ENCODE results near the gene ADSS2. TPM values are rescaled to one million over a fixed set of nuclear protein-coding genes. Genes with fewer than 3 reads are reported as not detected.
"Not testable (repeated sequence)": the region's sequence is repeated elsewhere in the genome, so short reads cannot be mapped to it uniquely, and the experiment has no call there.

Gene ADSS2
- 26.4 TPM in 2 replicates for polyA plus RNA-seq (2013)

GRCh38 chr1:244451539-244451950, at the start of gene ADSS2:
Gene ADSS2, minus strand, starts transcription at chr1:244451909. Its CDS starts 92 bp downstream, at chr1:244451817.
- peak within 1 kb of the TSS; percentile 91 for H3K4me3 ChIP-seq (ENCODE audit: low read depth, low read length)
- peaks cover 8 to 11% of the 10 kb centered on the region in 2 experiments for H3K4me1 ChIP-seq (ENCODE audit: control insufficient read depth in 1 of 2, insufficient read depth in 2 of 2, low read length in 2 of 2)
- no CpG with 5 or more reads among the region's 45 CpGs for WGBS (ENCODE audit: extremely low coverage, insufficient coverage, insufficient read length)
- no peaks in the 10 kb centered on the region for H3K27me3 ChIP-seq (ENCODE audit: insufficient read depth, low read length)
- peak within 1 kb of the TSS; percentile 75 for H2BK12ac ChIP-seq (ENCODE audit: low read length)
- H3K4me2 ChIP-seq (ENCODE audit: low read length): peak within 1 kb of the TSS; percentile 87
- H3K14ac ChIP-seq (ENCODE audit: low read length): peak within 1 kb of the TSS; percentile 99
- no peak within 1 kb of the TSS for H3K23ac ChIP-seq (ENCODE audit: low read length)
- H2BK5ac ChIP-seq (ENCODE audit: low read depth, low read length, poor library complexity): peak within 1 kb of the TSS; percentile 90
- H2BK120ac ChIP-seq (ENCODE audit: insufficient read depth, low read length, poor library complexity): peak within 1 kb of the TSS; percentile 85
- peak within 1 kb of the TSS; percentile 73 for H2AFZ ChIP-seq (ENCODE audit: insufficient read depth, low read length, poor library complexity)
- peak within 1 kb of the TSS; percentile 85 for H4K12ac ChIP-seq (ENCODE audit: low read depth, low read length)
- peaks cover 15% of the 10 kb centered on the region for H3K79me1 ChIP-seq (ENCODE audit: low read length)
- H3K9me3 ChIP-seq (ENCODE audit: insufficient read depth, low read depth, low read length): no peaks in the 10 kb centered on the region
- peak within 1 kb of the TSS; percentile 92 for H3K27ac ChIP-seq (ENCODE audit: low read depth, low read length)
- peak within 1 kb of the TSS; percentile 97 for H3K9ac ChIP-seq (ENCODE audit: low read length)
- peak within 1 kb of the TSS; percentile 87 for H4K8ac ChIP-seq (ENCODE audit: low read depth, low read length)
- H3K18ac ChIP-seq (ENCODE audit: low read length): peak within 1 kb of the TSS; percentile 97
- peak within 1 kb of the TSS; percentile 80 for H3K4ac ChIP-seq (ENCODE audit: low read depth, low read length)
- peaks cover 7% of the 10 kb centered on the region for H3K79me2 ChIP-seq (ENCODE audit: control insufficient read depth, insufficient read depth, low read length, poor library complexity)
- H4K91ac ChIP-seq (ENCODE audit: low read depth, low read length): peak within 1 kb of the TSS; percentile 88
- peaks cover 0 to 4% of the 10 kb centered on the region in 2 experiments for H3K36me3 ChIP-seq (ENCODE audit: control insufficient read depth in 1 of 2, insufficient read depth in 2 of 2, low read length in 2 of 2)
- H2AK5ac ChIP-seq (ENCODE audit: low read length): peak within 1 kb of the TSS; percentile 80
- no peak for DNase-seq

GRCh38 chr1:244500515-244500914, 48.8 kb upstream of the ADSS2 start:
- H3K4me2 ChIP-seq (ENCODE audit: low read length); H4K8ac ChIP-seq (ENCODE audit: low read depth, low read length); H3K4me1 ChIP-seq (ENCODE audit: control insufficient read depth in 1 of 2, insufficient read depth in 2 of 2, low read length in 2 of 2); H2BK12ac ChIP-seq (ENCODE audit: low read length); H2BK5ac ChIP-seq (ENCODE audit: low read depth, low read length, poor library complexity); H3K4me3 ChIP-seq (ENCODE audit: low read depth, low read length); H3K27ac ChIP-seq (ENCODE audit: low read depth, low read length); H2BK120ac ChIP-seq (ENCODE audit: insufficient read depth, low read length, poor library complexity); H3K4ac ChIP-seq (ENCODE audit: low read depth, low read length); H4K91ac ChIP-seq (ENCODE audit: low read depth, low read length); DNase-seq; H4K12ac ChIP-seq (ENCODE audit: low read depth, low read length); H3K9me3 ChIP-seq (ENCODE audit: insufficient read depth, low read depth, low read length); H3K18ac ChIP-seq (ENCODE audit: low read length); H2AK5ac ChIP-seq (ENCODE audit: low read length); H3K79me1 ChIP-seq (ENCODE audit: low read length); H3K14ac ChIP-seq (ENCODE audit: low read length); H2AFZ ChIP-seq (ENCODE audit: insufficient read depth, low read length, poor library complexity); H3K79me2 ChIP-seq (ENCODE audit: control insufficient read depth, insufficient read depth, low read length, poor library complexity); H3K27me3 ChIP-seq (ENCODE audit: insufficient read depth, low read length); H3K36me3 ChIP-seq (ENCODE audit: control insufficient read depth in 1 of 2, insufficient read depth in 2 of 2, low read length in 2 of 2); H3K23ac ChIP-seq (ENCODE audit: low read length); H3K9ac ChIP-seq (ENCODE audit: low read length): not testable (repeated sequence)
- no CpG with 5 or more reads among the region's 4 CpGs for WGBS (ENCODE audit: extremely low coverage, insufficient coverage, insufficient read length)

GRCh38 chr1:244499484-244499883, 47.8 kb upstream of the ADSS2 start:
- H3K79me1 ChIP-seq (ENCODE audit: low read length); H4K91ac ChIP-seq (ENCODE audit: low read depth, low read length); H4K8ac ChIP-seq (ENCODE audit: low read depth, low read length); H3K14ac ChIP-seq (ENCODE audit: low read length); H3K4me2 ChIP-seq (ENCODE audit: low read length); H3K9me3 ChIP-seq (ENCODE audit: insufficient read depth, low read depth, low read length); H3K23ac ChIP-seq (ENCODE audit: low read length); H2AK5ac ChIP-seq (ENCODE audit: low read length); H3K79me2 ChIP-seq (ENCODE audit: control insufficient read depth, insufficient read depth, low read length, poor library complexity); H2BK12ac ChIP-seq (ENCODE audit: low read length); H3K4me3 ChIP-seq (ENCODE audit: low read depth, low read length); H4K12ac ChIP-seq (ENCODE audit: low read depth, low read length); H2AFZ ChIP-seq (ENCODE audit: insufficient read depth, low read length, poor library complexity); H3K4me1 ChIP-seq (ENCODE audit: control insufficient read depth in 1 of 2, insufficient read depth in 2 of 2, low read length in 2 of 2); H3K36me3 ChIP-seq (ENCODE audit: control insufficient read depth in 1 of 2, insufficient read depth in 2 of 2, low read length in 2 of 2); H2BK5ac ChIP-seq (ENCODE audit: low read depth, low read length, poor library complexity); H3K27ac ChIP-seq (ENCODE audit: low read depth, low read length); H3K27me3 ChIP-seq (ENCODE audit: insufficient read depth, low read length); H3K18ac ChIP-seq (ENCODE audit: low read length); H2BK120ac ChIP-seq (ENCODE audit: insufficient read depth, low read length, poor library complexity); H3K9ac ChIP-seq (ENCODE audit: low read length); H3K4ac ChIP-seq (ENCODE audit: low read depth, low read length); DNase-seq: not testable (repeated sequence)
- WGBS (ENCODE audit: extremely low coverage, insufficient coverage, insufficient read length): no CpG with 5 or more reads among the region's 2 CpGs

GRCh38 chr1:244497805-244498204, 46.1 kb upstream of the ADSS2 start:
- Histone ChIP-seq H3K14ac (ENCODE audit: low read length) (no peak overlapping the region), H3K4me3 (ENCODE audit: low read depth, low read length) (no peak overlapping the region), H4K12ac (ENCODE audit: low read depth, low read length) (no peak overlapping the region), H3K9ac (ENCODE audit: low read length) (no peak overlapping the region), H3K27me3 (ENCODE audit: insufficient read depth, low read length) (no peaks in the 10 kb centered on the region), H3K9me3 (ENCODE audit: insufficient read depth, low read depth, low read length) (no peaks in the 10 kb centered on the region), H2BK120ac (ENCODE audit: insufficient read depth, low read length, poor library complexity) (no peak overlapping the region), H3K4me1 (ENCODE audit: control insufficient read depth in 1 of 2, insufficient read depth in 2 of 2, low read length in 2 of 2) (no peaks in the 10 kb centered on the region), H2BK12ac (ENCODE audit: low read length) (no peak overlapping the region), H2AFZ (ENCODE audit: insufficient read depth, low read length, poor library complexity) (no peak overlapping the region), H3K23ac (ENCODE audit: low read length) (no peak overlapping the region), H3K4me2 (ENCODE audit: low read length) (no peak overlapping the region), H3K79me1 (ENCODE audit: low read length) (no peaks in the 10 kb centered on the region), H2BK5ac (ENCODE audit: low read depth, low read length, poor library complexity) (no peak overlapping the region), H3K79me2 (ENCODE audit: control insufficient read depth, insufficient read depth, low read length, poor library complexity) (no peaks in the 10 kb centered on the region), H4K8ac (ENCODE audit: low read depth, low read length) (no peak overlapping the region), H3K4ac (ENCODE audit: low read depth, low read length) (no peak overlapping the region), H3K18ac (ENCODE audit: low read length) (no peak overlapping the region), H2AK5ac (ENCODE audit: low read length) (no peak overlapping the region), H3K27ac (ENCODE audit: low read depth, low read length) (no peak overlapping the region), H4K91ac (ENCODE audit: low read depth, low read length) (no peak overlapping the region), H3K36me3 (ENCODE audit: control insufficient read depth in 1 of 2, insufficient read depth in 2 of 2, low read length in 2 of 2) (no peaks in the 10 kb centered on the region)
- WGBS (ENCODE audit: extremely low coverage, insufficient coverage, insufficient read length): no CpG with 5 or more reads among the region's 1 CpG
- peak in 1 of 2 donors; percentile 8 for DNase-seq

Measured in trophoblast cell (in vitro differentiated cells and primary cell).